ENCODE measurements around the gene LYRM2.

Gene LYRM2

DNA sequence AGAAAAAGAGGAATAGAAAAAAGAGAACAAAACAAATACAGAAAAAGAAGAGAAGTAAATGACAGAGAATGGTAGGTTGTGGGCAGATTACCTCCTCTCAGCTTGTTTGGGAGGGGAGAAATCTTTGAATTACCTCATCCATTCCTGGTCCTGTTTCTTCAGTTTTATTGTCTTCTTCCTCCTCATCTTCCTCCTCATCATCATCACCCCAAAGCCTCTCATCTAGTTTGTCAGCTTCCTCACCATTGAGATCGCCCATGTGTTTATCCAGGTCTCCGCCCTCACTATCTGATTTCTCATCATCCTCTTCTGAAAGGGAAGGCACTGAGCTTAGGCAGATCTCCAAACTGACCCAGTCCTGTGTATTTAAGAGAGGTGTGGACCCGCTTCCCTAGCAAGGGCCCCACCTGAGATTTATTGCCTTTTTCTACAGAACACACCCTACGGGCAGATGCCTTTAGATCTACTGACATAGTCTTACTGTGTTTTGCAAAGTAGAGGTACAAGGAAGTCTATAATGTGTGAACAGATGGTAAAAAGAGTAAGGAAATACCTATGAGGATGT lies 24.2 kb upstream of the LYRM2 start:
- TF ChIP-seq, protein P1, sequence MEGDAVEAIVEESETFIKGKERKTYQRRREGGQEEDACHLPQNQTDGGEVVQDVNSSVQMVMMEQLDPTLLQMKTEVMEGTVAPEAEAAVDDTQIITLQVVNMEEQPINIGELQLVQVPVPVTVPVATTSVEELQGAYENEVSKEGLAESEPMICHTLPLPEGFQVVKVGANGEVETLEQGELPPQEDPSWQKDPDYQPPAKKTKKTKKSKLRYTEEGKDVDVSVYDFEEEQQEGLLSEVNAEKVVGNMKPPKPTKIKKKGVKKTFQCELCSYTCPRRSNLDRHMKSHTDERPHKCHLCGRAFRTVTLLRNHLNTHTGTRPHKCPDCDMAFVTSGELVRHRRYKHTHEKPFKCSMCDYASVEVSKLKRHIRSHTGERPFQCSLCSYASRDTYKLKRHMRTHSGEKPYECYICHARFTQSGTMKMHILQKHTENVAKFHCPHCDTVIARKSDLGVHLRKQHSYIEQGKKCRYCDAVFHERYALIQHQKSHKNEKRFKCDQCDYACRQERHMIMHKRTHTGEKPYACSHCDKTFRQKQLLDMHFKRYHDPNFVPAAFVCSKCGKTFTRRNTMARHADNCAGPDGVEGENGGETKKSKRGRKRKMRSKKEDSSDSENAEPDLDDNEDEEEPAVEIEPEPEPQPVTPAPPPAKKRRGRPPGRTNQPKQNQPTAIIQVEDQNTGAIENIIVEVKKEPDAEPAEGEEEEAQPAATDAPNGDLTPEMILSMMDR (IDR thresholded peaks at IDR 0.05; ENCODE audit: low read depth, low read length) = no peak
- no peak overlapping the region for H3K4me3 ChIP-seq (ENCODE audit: low read depth, low read length)

DNA sequence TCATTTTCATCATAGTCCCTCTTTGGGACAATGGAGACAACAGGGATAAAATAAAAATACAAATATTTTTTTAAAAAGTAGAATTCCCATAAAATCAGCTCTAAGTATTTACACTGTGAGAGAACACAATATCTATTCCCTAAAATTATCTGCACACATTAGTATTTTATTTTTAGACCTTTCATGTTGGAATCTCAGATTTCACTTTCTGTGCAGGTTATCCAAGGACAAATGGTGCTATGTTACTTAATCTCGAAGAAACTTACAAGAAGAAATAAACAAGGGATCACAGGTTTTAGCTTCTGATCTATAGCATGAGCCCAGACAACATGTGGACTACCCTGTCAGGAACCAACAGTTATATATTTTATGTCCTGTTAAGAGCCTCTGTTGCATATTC lies 23.0 kb upstream of the LYRM2 start:
- TF ChIP-seq, protein P1 (IDR thresholded peaks at IDR 0.05; ENCODE audit: low read depth, low read length) = no peak
- H3K4me3 ChIP-seq (ENCODE audit: low read depth, low read length) = no peak overlapping the region

DNA sequence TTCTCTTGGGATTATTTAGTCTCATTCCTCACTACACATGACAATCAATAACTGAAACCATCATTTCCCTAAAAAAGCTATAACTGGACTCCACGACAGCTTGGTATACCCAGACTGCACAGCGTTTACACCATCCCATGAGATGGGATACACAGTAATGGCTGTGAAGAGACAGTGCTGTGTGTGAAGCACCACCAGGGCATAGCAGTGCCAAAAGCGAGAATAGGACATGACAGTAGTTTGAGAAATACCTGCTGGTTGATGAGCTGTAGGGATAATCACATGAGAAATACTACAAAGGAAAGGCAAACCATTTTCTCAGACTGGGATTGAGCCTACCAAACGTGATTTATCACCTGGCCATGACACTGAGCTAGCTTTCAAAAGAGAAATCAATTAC lies 22.4 kb upstream of the LYRM2 start:
- TF ChIP-seq, protein P1 (IDR thresholded peaks at IDR 0.05; ENCODE audit: low read depth, low read length) = no peak
- H3K4me3 ChIP-seq (ENCODE audit: low read depth, low read length) = no peak overlapping the region

DNA sequence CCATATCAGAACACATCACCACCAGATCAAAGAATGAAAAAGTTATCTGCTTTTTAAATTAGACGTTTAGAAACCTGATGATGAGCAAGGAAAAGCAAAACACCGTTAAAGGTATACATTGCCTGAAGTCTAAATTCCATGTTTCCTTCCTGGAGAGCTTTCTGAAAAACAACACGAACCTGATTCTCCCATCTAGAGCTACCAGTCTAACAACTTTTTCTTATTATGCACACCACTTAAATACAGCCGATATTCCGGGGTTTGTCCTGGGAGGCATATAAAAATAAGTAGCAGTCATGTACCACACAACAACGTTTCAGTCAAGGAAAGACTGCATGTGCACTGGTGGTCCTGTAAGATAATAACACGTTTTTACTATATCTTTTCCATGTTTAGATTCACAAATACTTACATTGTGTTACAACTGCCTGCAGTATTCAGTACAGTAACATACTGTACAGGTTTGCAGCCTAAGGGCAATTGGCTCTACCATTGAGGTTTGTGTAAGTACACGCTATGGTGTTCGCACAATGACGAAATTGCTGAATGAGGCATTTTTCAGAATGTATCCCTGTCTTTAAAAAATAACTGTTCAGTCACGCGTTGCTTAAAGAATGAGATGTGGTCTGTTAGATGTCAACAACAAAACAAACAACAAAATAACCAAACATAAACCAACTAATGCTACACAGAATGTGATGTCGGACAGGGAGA lies 19.1 kb upstream of the LYRM2 start:
- no peak overlapping the region for H3K4me3 ChIP-seq (ENCODE audit: low read depth, low read length)
- TF ChIP-seq, protein P1 (IDR thresholded peaks at IDR 0.05; ENCODE audit: low read depth, low read length) = no peak

DNA sequence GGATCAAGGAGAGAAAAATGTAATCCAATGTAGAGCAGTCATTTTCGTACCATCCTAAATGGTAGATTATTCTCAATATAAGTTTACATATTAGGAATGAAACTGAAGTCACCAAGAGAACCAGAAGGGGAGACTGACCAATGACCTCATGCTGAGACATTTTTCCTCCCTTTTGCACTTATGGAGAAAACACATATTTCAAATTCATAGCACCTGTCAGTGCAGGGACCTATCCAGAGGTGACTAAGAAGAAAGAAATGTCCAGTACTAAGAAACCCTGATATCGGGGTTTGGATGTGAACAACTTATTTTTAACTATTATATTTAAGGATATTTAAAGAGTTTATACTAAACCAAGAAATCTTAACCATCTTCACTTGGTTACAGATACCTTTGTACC lies 16.6 kb upstream of the LYRM2 start:
- TF ChIP-seq, protein P1 (IDR thresholded peaks at IDR 0.05; ENCODE audit: low read depth, low read length) = no peak
- H3K4me3 ChIP-seq (ENCODE audit: low read depth, low read length) = no peak overlapping the region

DNA sequence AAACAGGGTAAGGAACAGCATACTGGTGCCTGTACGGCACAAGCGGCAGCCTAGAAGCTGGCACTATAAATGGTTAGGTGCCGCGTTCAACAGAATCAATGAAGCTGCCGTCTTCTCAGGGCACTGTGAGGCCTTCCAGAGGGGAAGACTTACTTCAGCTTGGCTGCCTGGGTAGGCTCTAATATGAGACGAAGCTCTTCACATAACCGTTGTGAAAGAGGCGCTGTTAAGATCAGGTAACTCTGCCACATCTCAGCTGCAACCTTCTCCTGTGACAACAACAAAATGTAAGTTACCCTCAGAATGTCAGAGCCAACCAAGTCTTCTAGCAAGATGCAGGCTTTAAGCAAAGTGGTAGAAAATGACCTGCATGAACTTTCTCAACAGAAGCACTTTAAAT lies 12.0 kb upstream of the LYRM2 start:
- H3K4me3 ChIP-seq (ENCODE audit: low read depth, low read length) = no peak overlapping the region
- TF ChIP-seq, protein P1 (IDR thresholded peaks at IDR 0.05; ENCODE audit: low read depth, low read length) = no peak

DNA sequence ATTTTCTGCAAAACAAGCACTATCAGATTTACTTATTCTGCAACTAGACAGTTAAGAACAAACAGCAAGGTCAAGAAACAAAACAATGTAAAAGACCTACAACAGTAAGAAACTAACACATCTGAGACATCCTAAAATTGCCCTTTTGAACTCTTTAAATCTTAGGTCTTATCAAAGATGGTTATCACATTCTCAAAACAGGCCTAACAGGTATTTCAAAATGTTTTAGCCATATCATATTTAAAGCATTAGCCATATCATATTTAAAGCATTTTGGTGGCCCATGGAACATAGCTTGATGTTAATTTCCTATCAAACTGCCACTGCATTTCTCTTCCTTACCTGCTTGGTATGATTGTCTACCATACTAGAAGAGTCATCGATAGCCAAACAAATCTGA lies 11.1 kb upstream of the LYRM2 start:
- H3K4me3 ChIP-seq (ENCODE audit: low read depth, low read length) = no peak overlapping the region
- TF ChIP-seq, protein P1 (IDR thresholded peaks at IDR 0.05; ENCODE audit: low read depth, low read length) = no peak

Measured in WI38 (cell line).